OCI-LY1 (cell line): ENCODE results near the gene ZP3.
"Not testable (repeated sequence)": the region's sequence is repeated elsewhere in the genome, so short reads cannot be mapped to it uniquely, and the experiment has no call there.

Experiments used
- H2AFZ ChIP-seq: fragments of 200-600 bp; sonication (generic), shearing (Covaris generic); 2 replicates; pipeline ENCODE4 v1.6.0; 2014; ENCODE audit warnings: antibody characterized with exemption, mild to moderate bottlenecking, low read length
- H3F3A ChIP-seq: fragments of 200-600 bp; sonication (generic), shearing (Covaris generic); 2 replicates; pipeline ENCODE4 v1.6.0; 2014; ENCODE audit warnings: mild to moderate bottlenecking, antibody characterized with exemption, low read length, moderate library complexity; ENCODE audit not compliant: insufficient read depth
- H3K27ac ChIP-seq: fragments of 200-600 bp; sonication (generic); 2 replicates; pipeline ENCODE4 v1.5.1; 2014; ENCODE audit warnings: low read length, mixed run types, mild to moderate bottlenecking, low read depth; ENCODE audit not compliant: poor library complexity, severe bottlenecking
- H3K27me3 ChIP-seq: fragments of 200-600 bp; sonication (generic); 2 replicates; pipeline ENCODE4 v1.6.0; 2014; ENCODE audit warnings: antibody characterized with exemption, mild to moderate bottlenecking, low read length, moderate library complexity; ENCODE audit not compliant: insufficient read depth
- H3K36me3 ChIP-seq: fragments of 200-600 bp; sonication (generic); 2 replicates; pipeline ENCODE4 v1.6.1; 2014; ENCODE audit warnings: mild to moderate bottlenecking, antibody characterized with exemption, low read length, moderate library complexity, mixed read lengths; ENCODE audit not compliant: insufficient read depth
- H3K4me1 ChIP-seq: fragments of 200-600 bp; sonication (generic); 2 replicates; pipeline ENCODE4 v1.5.1; 2014; ENCODE audit warnings: mild to moderate bottlenecking, low read length, moderate library complexity; ENCODE audit not compliant: insufficient read depth, severe bottlenecking
- H3K4me2 ChIP-seq: fragments of 200-600 bp; sonication (generic), shearing (Covaris generic); 2 replicates; pipeline ENCODE4 v1.6.1; 2014; ENCODE audit warnings: low read length
- H3K4me3 ChIP-seq: fragments of 200-600 bp; sonication (generic); 2 replicates; pipeline ENCODE4 v1.5.1; 2014; ENCODE audit warnings: low read length, low read depth, mild to moderate bottlenecking, mixed read lengths; ENCODE audit not compliant: poor library complexity, severe bottlenecking
- H3K79me2 ChIP-seq: fragments of 200-600 bp; shearing (Covaris generic); 2 replicates; pipeline ENCODE4 v1.6.1; 2016; ENCODE audit warnings: mixed run types, low read length, mixed read lengths; ENCODE audit not compliant: insufficient read depth
- H3K9ac ChIP-seq: fragments of 200-600 bp; sonication (generic), shearing (Covaris generic); 2 replicates; pipeline ENCODE4 v1.6.1; 2014; ENCODE audit warnings: mild to moderate bottlenecking, low read length, mixed read lengths
- H3K9me2 ChIP-seq: fragments of 200-600 bp; sonication (generic), shearing (Covaris generic); 2 replicates; pipeline ENCODE4 v1.6.1; 2014; ENCODE audit warnings: low read depth, mild to moderate bottlenecking, low read length, mixed read lengths
- H3K9me3 ChIP-seq: fragments of 200-600 bp; shearing (Covaris generic); 2 replicates; pipeline ENCODE4 v1.6.1; 2014; ENCODE audit warnings: low read length, mixed read lengths
- H4K20me1 ChIP-seq: fragments of 200-600 bp; sonication (generic), shearing (Covaris generic); 2 replicates; pipeline ENCODE4 v1.6.0; 2016; ENCODE audit warnings: mild to moderate bottlenecking, low read length; ENCODE audit not compliant: insufficient read depth

ZP3 gene

GRCh38 chr7:76461464-76462101 lies 36.8 kb downstream of the ZP3 start, which contains the start of gene DTX2:
Gene DTX2, plus strand, starts transcription at chr7:76461709. Its CDS starts 18,801 bp downstream, at chr7:76480510.
- not testable (repeated sequence) for H3F3A ChIP-seq, H3K27ac ChIP-seq, H3K9me2 ChIP-seq, H3K36me3 ChIP-seq, H4K20me1 ChIP-seq, H3K27me3 ChIP-seq, H3K4me1 ChIP-seq, H3K79me2 ChIP-seq, H3K9me3 ChIP-seq, H2AFZ ChIP-seq, H3K4me2 ChIP-seq
- H3K4me3 ChIP-seq = peak within 1 kb of the TSS; percentile 58
- H3K9ac ChIP-seq = peak within 1 kb of the TSS; percentile 45; the same call in 1 of the 2 replicates

- not testable (repeated sequence) for H2AFZ ChIP-seq, H3K9ac ChIP-seq, H3K4me1 ChIP-seq, H3K4me2 ChIP-seq, H3K9me3 ChIP-seq, H3K9me2 ChIP-seq, H3K79me2 ChIP-seq, H3F3A ChIP-seq, H3K36me3 ChIP-seq, H3K27ac ChIP-seq, H3K27me3 ChIP-seq, H4K20me1 ChIP-seq, H3K4me3 ChIP-seq
Measured at GRCh38 chr7:76462271-76462882, 37.6 kb downstream of the ZP3 start.

GRCh38 chr7:76464959-76465358 lies 40.2 kb downstream of the ZP3 start:
- H3K9me3 ChIP-seq, H3K27ac ChIP-seq, H3K79me2 ChIP-seq, H3K4me1 ChIP-seq, H3K4me2 ChIP-seq, H3K9ac ChIP-seq, H3K27me3 ChIP-seq, H3K4me3 ChIP-seq, H3K36me3 ChIP-seq, H3K9me2 ChIP-seq, H4K20me1 ChIP-seq, H2AFZ ChIP-seq, H3F3A ChIP-seq: not testable (repeated sequence)

- H4K20me1 ChIP-seq, H3K27ac ChIP-seq, H3K9me3 ChIP-seq, H3F3A ChIP-seq, H3K9ac ChIP-seq, H3K36me3 ChIP-seq, H3K79me2 ChIP-seq, H3K4me2 ChIP-seq, H3K4me1 ChIP-seq, H3K4me3 ChIP-seq, H3K27me3 ChIP-seq, H3K9me2 ChIP-seq, H2AFZ ChIP-seq: not testable (repeated sequence)
Measured at GRCh38 chr7:76465950-76466349, 41.2 kb downstream of the ZP3 start.

- not testable (repeated sequence) for H2AFZ ChIP-seq, H3K27me3 ChIP-seq, H3K4me1 ChIP-seq, H3K4me2 ChIP-seq, H3K9me2 ChIP-seq, H3K79me2 ChIP-seq, H3K4me3 ChIP-seq, H3K9ac ChIP-seq, H3K9me3 ChIP-seq, H3F3A ChIP-seq, H4K20me1 ChIP-seq, H3K27ac ChIP-seq, H3K36me3 ChIP-seq
Measured at GRCh38 chr7:76467743-76468404, 43.1 kb downstream of the ZP3 start.

GRCh38 chr7:76471556-76472221 lies 46.9 kb downstream of the ZP3 start:
- not testable (repeated sequence) for H3F3A ChIP-seq, H3K9ac ChIP-seq, H3K4me3 ChIP-seq, H3K9me3 ChIP-seq, H3K27me3 ChIP-seq, H4K20me1 ChIP-seq, H3K9me2 ChIP-seq, H3K27ac ChIP-seq, H2AFZ ChIP-seq, H3K36me3 ChIP-seq, H3K79me2 ChIP-seq, H3K4me2 ChIP-seq, H3K4me1 ChIP-seq

GRCh38 chr7:76473097-76473496 lies 48.3 kb downstream of the ZP3 start:
- not testable (repeated sequence) for H3K27me3 ChIP-seq, H3K4me3 ChIP-seq, H3K9ac ChIP-seq, H3K36me3 ChIP-seq, H3K4me1 ChIP-seq, H3K9me3 ChIP-seq, H2AFZ ChIP-seq, H3K27ac ChIP-seq, H3F3A ChIP-seq, H3K9me2 ChIP-seq, H3K79me2 ChIP-seq, H3K4me2 ChIP-seq, H4K20me1 ChIP-seq
